Measurements from ENCODE around the gene DENND2D. TPM values are rescaled to one million over a fixed set of nuclear protein-coding genes. Genes with fewer than 3 reads are reported as not detected.
A peak's percentile ranks its signal among the peaks of the same experiment; 100 is the strongest.

DENND2D gene
- total and polyA plus RNA-seq, 10 of the 15 experiments (the other 5 are each of a cell fraction or from before 2014, with no cell fraction given) = 149 to 375 (median 172) TPM

GRCh38 chr1:111221276-111221632 is 20.8 kb upstream of the DENND2D start (continued):
- TF ChIP-seq, protein P1, sequence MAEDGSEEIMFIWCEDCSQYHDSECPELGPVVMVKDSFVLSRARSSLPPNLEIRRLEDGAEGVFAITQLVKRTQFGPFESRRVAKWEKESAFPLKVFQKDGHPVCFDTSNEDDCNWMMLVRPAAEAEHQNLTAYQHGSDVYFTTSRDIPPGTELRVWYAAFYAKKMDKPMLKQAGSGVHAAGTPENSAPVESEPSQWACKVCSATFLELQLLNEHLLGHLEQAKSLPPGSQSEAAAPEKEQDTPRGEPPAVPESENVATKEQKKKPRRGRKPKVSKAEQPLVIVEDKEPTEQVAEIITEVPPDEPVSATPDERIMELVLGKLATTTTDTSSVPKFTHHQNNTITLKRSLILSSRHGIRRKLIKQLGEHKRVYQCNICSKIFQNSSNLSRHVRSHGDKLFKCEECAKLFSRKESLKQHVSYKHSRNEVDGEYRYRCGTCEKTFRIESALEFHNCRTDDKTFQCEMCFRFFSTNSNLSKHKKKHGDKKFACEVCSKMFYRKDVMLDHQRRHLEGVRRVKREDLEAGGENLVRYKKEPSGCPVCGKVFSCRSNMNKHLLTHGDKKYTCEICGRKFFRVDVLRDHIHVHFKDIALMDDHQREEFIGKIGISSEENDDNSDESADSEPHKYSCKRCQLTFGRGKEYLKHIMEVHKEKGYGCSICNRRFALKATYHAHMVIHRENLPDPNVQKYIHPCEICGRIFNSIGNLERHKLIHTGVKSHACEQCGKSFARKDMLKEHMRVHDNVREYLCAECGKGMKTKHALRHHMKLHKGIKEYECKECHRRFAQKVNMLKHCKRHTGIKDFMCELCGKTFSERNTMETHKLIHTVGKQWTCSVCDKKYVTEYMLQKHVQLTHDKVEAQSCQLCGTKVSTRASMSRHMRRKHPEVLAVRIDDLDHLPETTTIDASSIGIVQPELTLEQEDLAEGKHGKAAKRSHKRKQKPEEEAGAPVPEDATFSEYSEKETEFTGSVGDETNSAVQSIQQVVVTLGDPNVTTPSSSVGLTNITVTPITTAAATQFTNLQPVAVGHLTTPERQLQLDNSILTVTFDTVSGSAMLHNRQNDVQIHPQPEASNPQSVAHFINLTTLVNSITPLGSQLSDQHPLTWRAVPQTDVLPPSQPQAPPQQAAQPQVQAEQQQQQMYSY (CRISPR knock-in tag; IDR thresholded peaks at IDR 0.05) = peak; percentile 33; the same call in 1 of the 2 replicates
- TF ChIP-seq CUX1 (IDR thresholded peaks at IDR 0.05; ENCODE audit: insufficient replicate concordance, low read depth, low read length) (no peak), STAT3 (IDR thresholded peaks at IDR 0.05; ENCODE audit: low read depth, low read length) (no peak), KLF5 (IDR thresholded peaks at IDR 0.05; ENCODE audit: partially characterized antibody) (peak; percentile 11), CEBPB (IDR thresholded peaks at IDR 0.05; ENCODE audit: borderline replicate concordance in 1 of 2, low read depth in 2 of 2, low read length in 2 of 2) (no peak), NFIC (IDR thresholded peaks at IDR 0.05; ENCODE audit: low read depth, low read length) (no peak), ZNF207 (IDR thresholded peaks at IDR 0.05; ENCODE audit: borderline replicate concordance) (0 out of 2 replicates have a peak, but pooled peaks have one; percentile 17), JUNB (IDR thresholded peaks at IDR 0.05) (no peak), POU2F2 (IDR thresholded peaks at IDR 0.05; ENCODE audit: borderline replicate concordance, low read depth, low read length) (no peak), TCF3 (IDR thresholded peaks at IDR 0.05; ENCODE audit: borderline replicate concordance, insufficient read depth, low read depth, low read length) (no peak)
- TF ChIP-seq, protein P2, sequence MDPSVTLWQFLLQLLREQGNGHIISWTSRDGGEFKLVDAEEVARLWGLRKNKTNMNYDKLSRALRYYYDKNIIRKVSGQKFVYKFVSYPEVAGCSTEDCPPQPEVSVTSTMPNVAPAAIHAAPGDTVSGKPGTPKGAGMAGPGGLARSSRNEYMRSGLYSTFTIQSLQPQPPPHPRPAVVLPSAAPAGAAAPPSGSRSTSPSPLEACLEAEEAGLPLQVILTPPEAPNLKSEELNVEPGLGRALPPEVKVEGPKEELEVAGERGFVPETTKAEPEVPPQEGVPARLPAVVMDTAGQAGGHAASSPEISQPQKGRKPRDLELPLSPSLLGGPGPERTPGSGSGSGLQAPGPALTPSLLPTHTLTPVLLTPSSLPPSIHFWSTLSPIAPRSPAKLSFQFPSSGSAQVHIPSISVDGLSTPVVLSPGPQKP (IDR thresholded peaks at IDR 0.05; ENCODE audit: low read depth, low read length) = no peak
